ENCODE data around the gene DISP2. TPM values are rescaled to one million over a fixed set of nuclear protein-coding genes. Genes with fewer than 3 reads are reported as not detected.

DISP2 gene
- total and polyA plus RNA-seq, 2 experiments from 2014 or later = 1.3 to 2.2 TPM

DNA sequence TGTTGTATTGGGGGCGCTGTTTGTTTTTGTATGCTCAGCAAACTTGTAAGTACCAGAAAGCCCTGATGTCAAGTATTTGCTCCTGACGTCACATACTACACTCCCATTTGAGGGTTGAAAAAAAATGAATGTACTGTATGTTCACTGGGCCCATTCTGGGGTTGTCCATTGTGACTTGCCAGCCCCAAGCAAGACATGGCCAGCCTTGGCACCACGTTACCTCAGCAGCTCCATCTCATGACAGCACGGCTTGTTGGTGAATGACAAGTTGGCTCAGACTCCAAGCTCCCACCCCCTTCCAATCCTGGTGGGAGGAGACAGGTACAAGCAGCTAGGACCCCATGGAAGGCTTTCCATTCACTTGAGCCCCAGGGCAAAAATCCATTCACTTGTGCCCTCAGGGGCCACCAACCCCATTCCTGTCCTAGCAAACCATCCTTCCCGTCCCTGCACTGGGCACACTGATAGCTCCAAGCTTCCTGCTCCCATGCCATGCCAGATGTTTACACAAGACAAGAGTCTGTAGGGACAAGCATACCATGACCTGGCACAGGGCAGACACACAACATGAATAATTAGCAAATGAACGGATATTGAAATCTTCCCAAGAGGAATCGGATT is 5.6 kb upstream of the DISP2 start:
- Histone ChIP-seq H3K27ac (ENCODE audit: low read depth) (no peak overlapping the region), H3K27me3 (ENCODE audit: insufficient read depth) (peaks cover 13% of the 10 kb centered on the region), H3K79me2 (replicated peaks; ENCODE audit: insufficient read depth) (no peaks in the 10 kb centered on the region), H4K20me1 (replicated peaks; ENCODE audit: insufficient read depth) (no peaks in the 10 kb centered on the region), H3K9me2 (ENCODE audit: insufficient read depth) (no peaks in the 10 kb centered on the region), H3K4me2 (no peak overlapping the region), H3K4me3 (no peak overlapping the region), H3K4me1 (ENCODE audit: insufficient read depth) (peaks cover 15% of the 10 kb centered on the region), H3K36me3 (ENCODE audit: insufficient read depth) (no peaks in the 10 kb centered on the region), H3F3A (replicated peaks; ENCODE audit: low read depth) (peaks cover 8% of the 10 kb centered on the region; the same call in 1 of the 2 replicates), H2AFZ (no peak overlapping the region)
- DNase-seq (ENCODE audit: low spot score) = no peak
- Mint-ChIP-seq H3K36me3 (ENCODE audit: low read depth) (no peaks in the 10 kb centered on the region; the same call in 2 of the 3 replicates), H3K9me3 (no peaks in the 10 kb centered on the region; the same call in 2 of the 3 replicates), H3K27me3 (ENCODE audit: insufficient read depth, low read depth, poor library complexity) (peaks cover 15% of the 10 kb centered on the region), H3K4me3 (no peak overlapping the region), H3K4me1 (peaks cover 29% of the 10 kb centered on the region), H3K27ac (no peak overlapping the region)
- no peak for ATAC-seq
- TF ChIP-seq POLR2AphosphoS5 (IDR thresholded peaks at IDR 0.05; ENCODE audit: low read depth) (no peak), ZNF462 (CRISPR knock-in tag; IDR thresholded peaks at IDR 0.05) (no peak), EZH2phosphoT487 (IDR thresholded peaks at IDR 0.05; ENCODE audit: unreplicated experiment) (no peak), JUNB (IDR thresholded peaks at IDR 0.05; ENCODE audit: unreplicated experiment) (no peak), ETS1 (IDR thresholded peaks at IDR 0.05) (no peak)
- TF ChIP-seq, protein P1, sequence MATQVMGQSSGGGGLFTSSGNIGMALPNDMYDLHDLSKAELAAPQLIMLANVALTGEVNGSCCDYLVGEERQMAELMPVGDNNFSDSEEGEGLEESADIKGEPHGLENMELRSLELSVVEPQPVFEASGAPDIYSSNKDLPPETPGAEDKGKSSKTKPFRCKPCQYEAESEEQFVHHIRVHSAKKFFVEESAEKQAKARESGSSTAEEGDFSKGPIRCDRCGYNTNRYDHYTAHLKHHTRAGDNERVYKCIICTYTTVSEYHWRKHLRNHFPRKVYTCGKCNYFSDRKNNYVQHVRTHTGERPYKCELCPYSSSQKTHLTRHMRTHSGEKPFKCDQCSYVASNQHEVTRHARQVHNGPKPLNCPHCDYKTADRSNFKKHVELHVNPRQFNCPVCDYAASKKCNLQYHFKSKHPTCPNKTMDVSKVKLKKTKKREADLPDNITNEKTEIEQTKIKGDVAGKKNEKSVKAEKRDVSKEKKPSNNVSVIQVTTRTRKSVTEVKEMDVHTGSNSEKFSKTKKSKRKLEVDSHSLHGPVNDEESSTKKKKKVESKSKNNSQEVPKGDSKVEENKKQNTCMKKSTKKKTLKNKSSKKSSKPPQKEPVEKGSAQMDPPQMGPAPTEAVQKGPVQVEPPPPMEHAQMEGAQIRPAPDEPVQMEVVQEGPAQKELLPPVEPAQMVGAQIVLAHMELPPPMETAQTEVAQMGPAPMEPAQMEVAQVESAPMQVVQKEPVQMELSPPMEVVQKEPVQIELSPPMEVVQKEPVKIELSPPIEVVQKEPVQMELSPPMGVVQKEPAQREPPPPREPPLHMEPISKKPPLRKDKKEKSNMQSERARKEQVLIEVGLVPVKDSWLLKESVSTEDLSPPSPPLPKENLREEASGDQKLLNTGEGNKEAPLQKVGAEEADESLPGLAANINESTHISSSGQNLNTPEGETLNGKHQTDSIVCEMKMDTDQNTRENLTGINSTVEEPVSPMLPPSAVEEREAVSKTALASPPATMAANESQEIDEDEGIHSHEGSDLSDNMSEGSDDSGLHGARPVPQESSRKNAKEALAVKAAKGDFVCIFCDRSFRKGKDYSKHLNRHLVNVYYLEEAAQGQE (IDR thresholded peaks at IDR 0.05; ENCODE audit: unreplicated experiment) = no peak

All from GM23338 (cell line).